GM19455 (cell line): Measurements from ENCODE around the gene UBALD2.
"Not testable (repeated sequence)": the region's sequence is repeated elsewhere in the genome, so short reads cannot be mapped to it uniquely, and the experiment has no call there.

Source experiments
- ATAC-seq: cut with Tn5 transposase; IDR thresholded peaks from one replicate; pipeline ENCODE4 v1.9.1; 2021; ENCODE audit not compliant: unreplicated experiment

Gene UBALD2

GRCh38 chr17:76264755-76265623 lies at the start of gene UBALD2:
TSS of gene UBALD2 (plus strand) at chr17:76265348. CDS start at chr17:76265506, 158 bp downstream.
- ATAC-seq = peak; percentile 68

DNA sequence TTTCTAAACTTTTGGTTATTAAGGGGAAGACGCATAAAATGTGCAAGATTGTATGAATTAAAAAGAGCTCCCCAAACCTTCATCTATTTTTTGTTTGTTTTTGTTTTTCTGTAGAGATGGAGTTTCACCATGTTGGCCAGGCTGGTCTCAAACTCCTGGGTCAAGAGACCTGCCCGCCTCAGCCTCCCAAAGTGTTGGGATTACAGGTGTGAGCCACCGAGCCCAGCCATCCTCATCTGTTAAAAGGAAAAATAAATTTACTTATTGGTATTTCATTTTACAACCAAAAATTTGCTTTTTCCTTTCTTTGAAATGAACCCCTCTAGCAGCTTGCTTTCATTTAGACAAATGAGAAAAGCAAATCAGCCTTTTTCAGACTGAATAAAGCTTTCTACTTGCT lies 48.1 kb upstream of the UBALD2 start:
- ATAC-seq = no peak

GRCh38 chr17:76219670-76220383 lies 45.3 kb upstream of the UBALD2 start:
- ATAC-seq = no peak

- no peak for ATAC-seq
These were observed 41.3 kb upstream of the UBALD2 start for GRCh38 chr17:76223802-76224201.

- ATAC-seq = not testable (repeated sequence)
These were observed 39.6 kb upstream of the UBALD2 start for GRCh38 chr17:76225373-76226086.

GRCh38 chr17:76226749-76227148 lies 38.4 kb upstream of the UBALD2 start:
- ATAC-seq = not testable (repeated sequence)

GRCh38 chr17:76232342-76232741 lies 32.8 kb upstream of the UBALD2 start:
- ATAC-seq = no peak

GRCh38 chr17:76233588-76234353 lies 31.4 kb upstream of the UBALD2 start:
- ATAC-seq = no peak

- ATAC-seq = no peak
These were observed 30.8 kb upstream of the UBALD2 start for GRCh38 chr17:76234354-76234679.

- no peak for ATAC-seq
These were observed 29.3 kb upstream of the UBALD2 start for GRCh38 chr17:76235883-76236282.

- no peak for ATAC-seq
These were observed 28.5 kb upstream of the UBALD2 start for GRCh38 chr17:76236603-76237002.

- no peak for ATAC-seq
These were observed 27.3 kb upstream of the UBALD2 start for GRCh38 chr17:76237859-76238313.

GRCh38 chr17:76238847-76239537 lies 26.2 kb upstream of the UBALD2 start:
- ATAC-seq = no peak

GRCh38 chr17:76239538-76240274 lies 25.4 kb upstream of the UBALD2 start:
- no peak for ATAC-seq

DNA sequence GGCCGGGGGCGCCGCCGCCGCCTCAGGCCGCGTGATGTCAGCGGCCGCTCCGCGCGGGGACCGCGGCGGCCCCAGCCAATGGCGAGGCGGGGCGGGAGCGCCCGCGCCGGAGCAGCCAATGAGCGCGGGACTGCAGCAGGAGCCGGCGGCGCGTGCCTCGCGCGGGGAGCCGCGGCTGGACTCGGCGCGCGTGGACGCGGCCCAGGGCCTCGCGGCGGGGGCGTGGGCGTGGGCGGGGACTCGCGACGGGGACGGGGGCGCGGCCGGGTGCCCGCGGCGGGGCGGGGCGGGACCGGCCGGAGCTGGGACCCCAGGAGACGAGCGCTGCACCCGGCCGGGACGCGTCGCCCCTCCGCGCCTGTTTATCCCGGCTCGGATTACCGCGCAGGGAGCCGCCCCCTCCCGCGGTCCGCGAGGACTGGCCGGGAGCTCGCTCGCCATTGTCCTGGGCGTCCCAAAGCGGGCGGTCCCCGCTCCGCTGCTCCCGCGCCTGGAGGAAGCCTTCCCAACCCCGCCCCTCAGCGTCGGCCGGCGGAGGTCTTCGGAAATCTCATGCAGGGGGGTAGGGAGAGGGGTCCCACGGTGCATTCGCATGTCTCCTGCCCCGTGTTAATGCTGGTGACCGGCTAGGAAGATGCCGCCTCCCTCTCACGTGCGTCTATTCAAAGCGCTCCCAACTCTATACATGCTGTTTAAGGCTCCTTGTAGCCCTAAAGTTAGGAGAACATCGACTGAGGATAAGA lies 24.5 kb upstream of the UBALD2 start, which contains the start of gene RNF157:
Gene RNF157, minus strand, starts transcription at position 33 of the 743 bp plus-strand sequence. CDS start 253 bp downstream, outside the sequence.
- ATAC-seq = peak; percentile 56

DNA sequence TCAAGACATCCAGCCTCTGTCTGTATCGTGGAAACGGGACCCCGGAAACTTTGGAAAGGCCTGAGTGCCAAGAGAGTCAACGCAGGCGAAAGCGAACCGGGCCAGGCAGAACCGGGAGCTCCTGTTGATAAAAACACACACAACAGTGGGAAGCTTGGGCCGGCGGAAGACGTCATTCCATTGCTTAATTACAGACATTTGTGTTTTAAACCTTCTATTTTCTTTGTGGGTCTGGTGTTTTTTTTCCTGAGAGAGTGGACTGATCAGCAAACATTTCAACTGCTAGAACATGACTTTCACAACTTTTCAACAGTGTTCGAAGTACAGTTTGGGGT lies 24.0 kb upstream of the UBALD2 start:
- ATAC-seq = no peak

GRCh38 chr17:76241691-76242255 lies 23.4 kb upstream of the UBALD2 start:
- no peak for ATAC-seq
